HepG2 (cell line): ENCODE measurements around the gene NINL. TPM values are rescaled to one million over a fixed set of nuclear protein-coding genes. Genes with fewer than 3 reads are reported as not detected.
A peak's percentile ranks its signal among the peaks of the same experiment; 100 is the strongest.

Source experiments
- CBX2 ChIP-seq, 2 experiments: fragments of 200-600 bp in 1 of 2; sonication (generic); formaldehyde crosslinking in 1 of 2; IDR thresholded peaks; 2 replicates each; pipeline versions ENCODE4 v1.7.0 to v1.8.1; 2018 to 2022; ENCODE audit warnings: low read depth in 2 of 2, low read length in 1 of 2, mild to moderate bottlenecking in 1 of 2, missing genetic modification reagents in 1 of 2
- ISL2 ChIP-seq: sonication (generic); formaldehyde crosslinking; IDR thresholded peaks from 2 replicates; pipeline ENCODE4 v1.5.0; 2020; ENCODE audit warnings: missing genetic modification reagents
- KLF12 ChIP-seq: sonication (generic); formaldehyde crosslinking; IDR thresholded peaks from 2 replicates; pipeline ENCODE4 v1.4.0; 2020; ENCODE audit warnings: missing genetic modification reagents, borderline replicate concordance
- KLF9 ChIP-seq: IDR thresholded peaks from 2 replicates; pipeline ENCODE4 v1.6.1; 2016; ENCODE audit warnings: low read depth
- MAFK ChIP-seq, 2 experiments: IDR thresholded peaks in 1 of 2; conservative IDR thresholded peaks in 1 of 2; 2 replicates each; pipeline ENCODE4 v1.6.1; 2011; ENCODE audit warnings: improper control_type of control experiment in 2 of 2, low read length in 2 of 2
- MIER2 ChIP-seq: IDR thresholded peaks from 2 replicates; pipeline ENCODE4 v1.6.1; 2016; ENCODE audit warnings: missing biosample characterization, missing genetic modification reagents
- MYC ChIP-seq: sonication (generic); formaldehyde crosslinking; IDR thresholded peaks from 2 replicates; pipeline ENCODE4 v1.9.0; 2021; ENCODE audit warnings: missing genetic modification reagents, borderline replicate concordance
- NFRKB ChIP-seq: fragments of 450-650 bp; IDR thresholded peaks from 2 replicates; pipeline ENCODE4 v1.6.1; 2017
- PLRG1 ChIP-seq: fragments of 450-650 bp; conservative IDR thresholded peaks from 2 replicates; pipeline ENCODE4 v1.6.1; 2016
- RAD21 ChIP-seq: fragments of 450-650 bp; formaldehyde crosslinking; IDR thresholded peaks from 2 replicates; pipeline ENCODE4 v1.5.0; 2020; ENCODE audit warnings: mild to moderate bottlenecking
- RFX5 ChIP-seq: IDR thresholded peaks from 2 replicates; pipeline ENCODE4 v1.6.1; 2011; ENCODE audit warnings: low read depth, low read length, improper control_type of control experiment
- SCMH1 ChIP-seq: sonication (generic); formaldehyde crosslinking; IDR thresholded peaks from 2 replicates; pipeline ENCODE4 v1.9.0; 2021; ENCODE audit warnings: missing genetic modification reagents, mild to moderate bottlenecking, borderline replicate concordance
- SOX5 ChIP-seq: IDR thresholded peaks from 2 replicates; pipeline ENCODE4 v1.6.1; 2016; ENCODE audit warnings: borderline replicate concordance
- SOX6 ChIP-seq, 2 experiments: fragments of 450-650 bp in 1 of 2; sonication (generic) in 1 of 2; formaldehyde crosslinking in 1 of 2; IDR thresholded peaks; 2 replicates each; pipeline versions ENCODE4 v1.4.0 to v1.6.1; 2017 to 2020; ENCODE audit warnings: antibody characterized with exemption in 1 of 2, mild to moderate bottlenecking in 1 of 2, missing genetic modification reagents in 1 of 2
- SRSF4 ChIP-seq: fragments of 200-400 bp; formaldehyde crosslinking; IDR thresholded peaks from one replicate; pipeline ENCODE4 v1.6.1; 2018; ENCODE audit warnings: mild to moderate bottlenecking, low read depth, low read length, moderate library complexity; ENCODE audit not compliant: poor library complexity, severe bottlenecking
- THYN1 ChIP-seq: sonication (generic); formaldehyde crosslinking; IDR thresholded peaks from 2 replicates; pipeline ENCODE4 v1.8.1; 2023; ENCODE audit warnings: low read depth, mild to moderate bottlenecking, moderate library complexity, missing genetic modification reagents, borderline replicate concordance
- ZFP90 ChIP-seq: sonication (generic); formaldehyde crosslinking; IDR thresholded peaks from 2 replicates; pipeline ENCODE4 v1.8.0; 2022; ENCODE audit warnings: missing genetic modification reagents, mild to moderate bottlenecking, inconsistent platforms, borderline replicate concordance
- ZIK1 ChIP-seq: sonication (generic); formaldehyde crosslinking; IDR thresholded peaks from 2 replicates; pipeline ENCODE4 v1.5.0; 2020; ENCODE audit warnings: mild to moderate bottlenecking, low read depth, missing genetic modification reagents, borderline replicate concordance
- ZNF3 ChIP-seq: IDR thresholded peaks from 2 replicates; pipeline ENCODE4 v1.7.0; 2017; ENCODE audit warnings: inconsistent platforms
- ZNF329 ChIP-seq: sonication (generic); formaldehyde crosslinking; IDR thresholded peaks from 2 replicates; pipeline ENCODE4 v1.9.0; 2021; ENCODE audit warnings: low read depth, mild to moderate bottlenecking, missing genetic modification reagents
- ZNF841 ChIP-seq: sonication (generic); formaldehyde crosslinking; IDR thresholded peaks from 2 replicates; pipeline ENCODE4 v1.8.1; 2023; ENCODE audit warnings: missing genetic modification reagents, borderline replicate concordance
- ZSCAN12 ChIP-seq: sonication (generic); formaldehyde crosslinking; IDR thresholded peaks from 2 replicates; pipeline ENCODE4 v1.9.0; 2021; ENCODE audit warnings: mild to moderate bottlenecking, missing genetic modification reagents
- ZSCAN30 ChIP-seq: sonication (generic); formaldehyde crosslinking; IDR thresholded peaks from 2 replicates; pipeline ENCODE4 v1.5.0; 2020; ENCODE audit warnings: mild to moderate bottlenecking, missing genetic modification reagents
- polyA plus RNA-seq, 8 experiments: library from polyadenylated mRNA; depleted of rRNA in 3 of 8; stranded (reverse) in 7 of 8; unstranded in 1 of 8; fragments of >200 nt; fragmentation: Illumina TruSeq in 4 of 8; extraction: Trizol in 4 of 8; gene quantifications; 2 replicates each; pipeline versions ENCODE4 v1.2.1 to v1.2.3, GENCODE V29; 2011 to 2016; ENCODE audit warnings: low read depth in 4 of 8, missing spikeins in 1 of 8, mixed read lengths in 1 of 8; ENCODE audit not compliant: insufficient read depth in 1 of 8
- total RNA-seq, 5 experiments: library from RNA; depleted of rRNA; stranded (reverse); fragments of >200 nt; fragmentation: Illumina TruSeq; extraction: Trizol; gene quantifications; 2 replicates each; pipeline ENCODE4 v1.2.3, GENCODE V29; 2016; ENCODE audit warnings: low read depth in 1 of 5
- TF ChIP-seq, protein P1 (sequence below): sonication (generic); formaldehyde crosslinking; IDR thresholded peaks from 2 replicates; pipeline ENCODE4 v1.5.0; 2020; ENCODE audit warnings: missing genetic modification reagents, mild to moderate bottlenecking, borderline replicate concordance
- TF ChIP-seq, protein P2 (sequence below): sonication (generic); formaldehyde crosslinking; IDR thresholded peaks from 2 replicates; pipeline ENCODE4 v1.4.0; 2020; ENCODE audit warnings: mild to moderate bottlenecking, low read depth, missing genetic modification reagents
- TF ChIP-seq, protein P3 (sequence below): sonication (generic); formaldehyde crosslinking; IDR thresholded peaks from 2 replicates; pipeline ENCODE4 v1.8.0; 2022; ENCODE audit warnings: missing genetic modification reagents, mild to moderate bottlenecking, moderate library complexity, borderline replicate concordance

NINL gene
- total and polyA plus RNA-seq, 2 of the 13 experiments (the other 11 are each of a cell fraction or from before 2014, with no cell fraction given), result 32.3 to 34.3 TPM

DNA sequence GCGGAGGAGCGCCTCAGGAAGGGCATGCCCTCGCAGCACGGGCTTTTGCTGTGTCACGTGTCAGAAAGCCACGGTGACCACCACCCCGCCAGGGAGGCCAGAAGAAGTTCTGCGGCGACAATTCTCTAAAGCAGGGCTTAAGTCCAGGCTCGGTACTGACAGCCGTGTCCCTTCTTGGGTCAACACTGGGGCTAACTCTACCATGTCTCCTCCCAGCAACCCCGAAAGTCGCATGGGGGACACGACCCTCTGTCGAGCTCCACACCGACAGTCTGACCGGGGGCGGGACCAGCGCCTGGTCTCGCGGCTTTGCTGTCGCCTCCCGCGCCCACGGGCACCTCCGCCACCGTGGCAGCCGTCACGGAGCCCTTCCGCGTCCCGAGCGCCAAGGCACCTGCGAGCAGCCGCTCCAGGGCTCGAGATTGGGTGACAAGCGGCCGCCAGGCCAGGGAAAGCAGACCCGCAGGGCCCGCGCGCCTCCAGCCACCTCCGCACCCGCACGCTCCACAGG lies 37.9 kb upstream of the NINL start (continued):
- TF ChIP-seq SRSF4, result no peak
- TF ChIP-seq, protein P1, sequence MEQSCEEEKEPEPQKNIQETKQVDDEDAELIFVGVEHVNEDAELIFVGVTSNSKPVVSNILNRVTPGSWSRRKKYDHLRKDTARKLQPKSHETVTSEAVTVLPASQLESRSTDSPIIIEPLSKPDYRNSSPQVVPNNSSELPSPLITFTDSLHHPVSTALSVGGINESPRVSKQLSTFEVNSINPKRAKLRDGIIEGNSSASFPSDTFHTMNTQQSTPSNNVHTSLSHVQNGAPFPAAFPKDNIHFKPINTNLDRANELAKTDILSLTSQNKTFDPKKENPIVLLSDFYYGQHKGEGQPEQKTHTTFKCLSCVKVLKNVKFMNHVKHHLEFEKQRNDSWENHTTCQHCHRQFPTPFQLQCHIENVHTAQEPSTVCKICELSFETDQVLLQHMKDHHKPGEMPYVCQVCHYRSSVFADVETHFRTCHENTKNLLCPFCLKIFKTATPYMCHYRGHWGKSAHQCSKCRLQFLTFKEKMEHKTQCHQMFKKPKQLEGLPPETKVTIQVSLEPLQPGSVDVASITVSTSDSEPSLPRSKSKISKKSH (CRISPR knock-in tag), result peak; percentile 94
- TF ChIP-seq ZNF841 (CRISPR knock-in tag), result no peak
- TF ChIP-seq SOX6 (IDR thresholded peaks at IDR 0.05), result no peak
- TF ChIP-seq SOX6 (CRISPR knock-in tag; IDR thresholded peaks at IDR 0.05), result no peak; the same call in 1 of the 2 replicates
- TF ChIP-seq ZSCAN30 (CRISPR knock-in tag), result no peak
- no peak; the same call in 1 of the 2 replicates for TF ChIP-seq ZIK1 (CRISPR knock-in tag)
- no peak for TF ChIP-seq KLF9 (CRISPR knock-in tag)
- no peak for TF ChIP-seq CBX2 (IDR thresholded peaks at IDR 0.05; ENCODE audit: low read depth, low read length)
- no peak for TF ChIP-seq CBX2 (CRISPR knock-in tag; IDR thresholded peaks at IDR 0.05; ENCODE audit: low read depth)
- TF ChIP-seq KLF12, result no peak
- no peak for TF ChIP-seq MIER2
- TF ChIP-seq ZSCAN12 (CRISPR knock-in tag), result no peak
- no peak for TF ChIP-seq MAFK (conservative IDR thresholded peaks at IDR 0.05 in 1 of 2, IDR thresholded peaks at IDR 0.05 in 1 of 2; ENCODE audit: low read length in 2 of 2)
- TF ChIP-seq THYN1 (CRISPR knock-in tag), result 0 out of 2 replicates have a peak, but pooled peaks have one; percentile 92
- no peak for TF ChIP-seq RAD21 (CRISPR knock-in tag)
- no peak for TF ChIP-seq SCMH1 (CRISPR knock-in tag)
- TF ChIP-seq ISL2 (CRISPR knock-in tag), result no peak
- no peak for TF ChIP-seq RFX5
- TF ChIP-seq ZNF3 (CRISPR knock-in tag), result no peak
- TF ChIP-seq SOX5 (CRISPR knock-in tag), result 0 out of 2 replicates have a peak, but pooled peaks have one; percentile 9
- no peak; the same call in 1 of the 2 replicates for TF ChIP-seq MYC (CRISPR knock-in tag)
- TF ChIP-seq NFRKB, result no peak
- no peak for TF ChIP-seq PLRG1
- TF ChIP-seq, protein P2, sequence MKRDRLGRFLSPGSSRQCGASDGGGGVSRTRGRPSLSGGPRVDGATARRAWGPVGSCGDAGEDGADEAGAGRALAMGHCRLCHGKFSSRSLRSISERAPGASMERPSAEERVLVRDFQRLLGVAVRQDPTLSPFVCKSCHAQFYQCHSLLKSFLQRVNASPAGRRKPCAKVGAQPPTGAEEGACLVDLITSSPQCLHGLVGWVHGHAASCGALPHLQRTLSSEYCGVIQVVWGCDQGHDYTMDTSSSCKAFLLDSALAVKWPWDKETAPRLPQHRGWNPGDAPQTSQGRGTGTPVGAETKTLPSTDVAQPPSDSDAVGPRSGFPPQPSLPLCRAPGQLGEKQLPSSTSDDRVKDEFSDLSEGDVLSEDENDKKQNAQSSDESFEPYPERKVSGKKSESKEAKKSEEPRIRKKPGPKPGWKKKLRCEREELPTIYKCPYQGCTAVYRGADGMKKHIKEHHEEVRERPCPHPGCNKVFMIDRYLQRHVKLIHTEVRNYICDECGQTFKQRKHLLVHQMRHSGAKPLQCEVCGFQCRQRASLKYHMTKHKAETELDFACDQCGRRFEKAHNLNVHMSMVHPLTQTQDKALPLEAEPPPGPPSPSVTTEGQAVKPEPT (CRISPR knock-in tag), result peak; percentile 42; the same call in 1 of the 2 replicates
- TF ChIP-seq ZFP90 (CRISPR knock-in tag), result peak; percentile 20; the same call in 1 of the 2 replicates
- TF ChIP-seq, protein P3, sequence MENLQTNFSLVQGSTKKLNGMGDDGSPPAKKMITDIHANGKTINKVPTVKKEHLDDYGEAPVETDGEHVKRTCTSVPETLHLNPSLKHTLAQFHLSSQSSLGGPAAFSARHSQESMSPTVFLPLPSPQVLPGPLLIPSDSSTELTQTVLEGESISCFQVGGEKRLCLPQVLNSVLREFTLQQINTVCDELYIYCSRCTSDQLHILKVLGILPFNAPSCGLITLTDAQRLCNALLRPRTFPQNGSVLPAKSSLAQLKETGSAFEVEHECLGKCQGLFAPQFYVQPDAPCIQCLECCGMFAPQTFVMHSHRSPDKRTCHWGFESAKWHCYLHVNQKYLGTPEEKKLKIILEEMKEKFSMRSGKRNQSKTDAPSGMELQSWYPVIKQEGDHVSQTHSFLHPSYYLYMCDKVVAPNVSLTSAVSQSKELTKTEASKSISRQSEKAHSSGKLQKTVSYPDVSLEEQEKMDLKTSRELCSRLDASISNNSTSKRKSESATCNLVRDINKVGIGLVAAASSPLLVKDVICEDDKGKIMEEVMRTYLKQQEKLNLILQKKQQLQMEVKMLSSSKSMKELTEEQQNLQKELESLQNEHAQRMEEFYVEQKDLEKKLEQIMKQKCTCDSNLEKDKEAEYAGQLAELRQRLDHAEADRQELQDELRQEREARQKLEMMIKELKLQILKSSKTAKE, result peak; percentile 41; the same call in 1 of the 2 replicates
- TF ChIP-seq ZNF329 (CRISPR knock-in tag), result peak; percentile 80
